BLaER1 (cell line): Measurements from ENCODE around the gene TPRA1.

ENCODE experiments used
- H3K27ac ChIP-seq: shearing (Covaris generic); formaldehyde crosslinking; 2 replicates; pipeline ENCODE4 v1.8.1; 2022
- H3K27me3 ChIP-seq: shearing (Covaris generic); formaldehyde crosslinking; 2 replicates; pipeline ENCODE4 v1.8.1; 2022
- H3K36me3 ChIP-seq: shearing (Covaris generic); formaldehyde crosslinking; 2 replicates; pipeline ENCODE4 v1.8.1; 2022
- H3K4me1 ChIP-seq: shearing (Covaris generic); formaldehyde crosslinking; 2 replicates; pipeline ENCODE4 v1.8.1; 2022
- H3K4me2 ChIP-seq: shearing (Covaris generic); formaldehyde crosslinking; 2 replicates; pipeline ENCODE4 v1.8.1; 2022
- H3K4me3 ChIP-seq: shearing (Covaris generic); formaldehyde crosslinking; 2 replicates; pipeline ENCODE4 v1.8.1; 2022
- H3K9ac ChIP-seq: shearing (Covaris generic); formaldehyde crosslinking; 2 replicates; pipeline ENCODE4 v1.8.1; 2022
- H3K9me3 ChIP-seq: shearing (Covaris generic); formaldehyde crosslinking; 2 replicates; pipeline ENCODE4 v1.8.1; 2022
- H4K20me1 ChIP-seq: shearing (Covaris generic); formaldehyde crosslinking; 2 replicates; pipeline ENCODE4 v1.8.1; 2022
- Cebpa-rat ChIP-seq: shearing (Covaris generic); IDR thresholded peaks from 2 replicates; pipeline ENCODE4 v1.8.1; 2022

The TPRA1 gene

GRCh38 chr3:127584734-127585133, 5.8 kb downstream of the TPRA1 start:
- no peak overlapping the region for H3K27ac ChIP-seq
- no peak overlapping the region for H3K4me3 ChIP-seq
- H3K9ac ChIP-seq: no peak overlapping the region
- no peaks in the 10 kb centered on the region for H3K27me3 ChIP-seq
- peaks cover 55% of the 10 kb centered on the region for H3K36me3 ChIP-seq
- H3K4me2 ChIP-seq: no peak overlapping the region
- TF ChIP-seq Cebpa-rat: no peak
- no peaks in the 10 kb centered on the region for H3K9me3 ChIP-seq
- H4K20me1 ChIP-seq: peaks cover 99% of the 10 kb centered on the region
- H3K4me1 ChIP-seq: peaks cover 52% of the 10 kb centered on the region

GRCh38 chr3:127580327-127581060, 10.0 kb downstream of the TPRA1 start:
- 0 out of 2 replicates have a peak overlapping the region, but pooled peaks have one; percentile 4 for H3K27ac ChIP-seq

GRCh38 chr3:127578802-127579201, 11.7 kb downstream of the TPRA1 start:
- H3K36me3 ChIP-seq: peaks cover 69% of the 10 kb centered on the region
- H3K9ac ChIP-seq: no peak overlapping the region
- H3K4me1 ChIP-seq: peaks cover 38% of the 10 kb centered on the region
- no peak overlapping the region for H3K27ac ChIP-seq
- H3K4me3 ChIP-seq: no peak overlapping the region
- H3K9me3 ChIP-seq: no peaks in the 10 kb centered on the region
- H4K20me1 ChIP-seq: peaks cover 99% of the 10 kb centered on the region
- TF ChIP-seq Cebpa-rat: no peak
- H3K4me2 ChIP-seq: no peak overlapping the region
- no peaks in the 10 kb centered on the region for H3K27me3 ChIP-seq

More at GRCh38 chr3:127580327-127581060, 10.0 kb downstream of the TPRA1 start:
- peaks cover 99% of the 10 kb centered on the region for H4K20me1 ChIP-seq
- H3K4me2 ChIP-seq: peak overlapping the region; percentile 17
- no peak overlapping the region for H3K4me3 ChIP-seq
- H3K9ac ChIP-seq: no peak overlapping the region
- TF ChIP-seq Cebpa-rat: no peak
- H3K9me3 ChIP-seq: no peaks in the 10 kb centered on the region
- H3K36me3 ChIP-seq: peaks cover 71% of the 10 kb centered on the region
- peaks cover 33% of the 10 kb centered on the region for H3K4me1 ChIP-seq
- no peaks in the 10 kb centered on the region for H3K27me3 ChIP-seq

GRCh38 chr3:127578168-127578567, 12.4 kb downstream of the TPRA1 start:
- no peak overlapping the region for H3K4me2 ChIP-seq
- no peak overlapping the region for H3K4me3 ChIP-seq
- no peak for TF ChIP-seq Cebpa-rat
- H3K4me1 ChIP-seq: peaks cover 38% of the 10 kb centered on the region
- H3K36me3 ChIP-seq: peaks cover 75% of the 10 kb centered on the region
- no peak overlapping the region for H3K27ac ChIP-seq
- no peaks in the 10 kb centered on the region for H3K27me3 ChIP-seq
- H3K9me3 ChIP-seq: no peaks in the 10 kb centered on the region
- peaks cover 99% of the 10 kb centered on the region for H4K20me1 ChIP-seq
- no peak overlapping the region for H3K9ac ChIP-seq

- Histone ChIP-seq H3K9me3 (no peaks in the 10 kb centered on the region), H3K4me1 (peaks cover 38% of the 10 kb centered on the region), H3K9ac (no peak overlapping the region), H3K4me3 (no peak overlapping the region), H3K27me3 (no peaks in the 10 kb centered on the region), H3K27ac (no peak overlapping the region), H4K20me1 (peaks cover 96% of the 10 kb centered on the region), H3K36me3 (peaks cover 82% of the 10 kb centered on the region), H3K4me2 (no peak overlapping the region)
- TF ChIP-seq Cebpa-rat: no peak
These were observed 13.1 kb downstream of the TPRA1 start for GRCh38 chr3:127577448-127577847.

GRCh38 chr3:127574880-127575878, 15.4 kb downstream of the TPRA1 start:
- H3K4me1 ChIP-seq: peaks cover 22% of the 10 kb centered on the region
- H4K20me1 ChIP-seq: peaks cover 78% of the 10 kb centered on the region
- 0 out of 2 replicates have a peak overlapping the region, but pooled peaks have one; percentile 19 for H3K9ac ChIP-seq
- peaks cover 93% of the 10 kb centered on the region for H3K36me3 ChIP-seq
- H3K4me3 ChIP-seq: no peak overlapping the region
- H3K27ac ChIP-seq: peak overlapping the region; percentile 41
- no peaks in the 10 kb centered on the region for H3K9me3 ChIP-seq
- no peaks in the 10 kb centered on the region for H3K27me3 ChIP-seq
- TF ChIP-seq Cebpa-rat: no peak
- peak overlapping the region; percentile 66 for H3K4me2 ChIP-seq

GRCh38 chr3:127573912-127574311, 16.6 kb downstream of the TPRA1 start:
- no peaks in the 10 kb centered on the region for H3K27me3 ChIP-seq
- H4K20me1 ChIP-seq: peaks cover 65% of the 10 kb centered on the region
- H3K4me1 ChIP-seq: peaks cover 31% of the 10 kb centered on the region
- no peak overlapping the region for H3K9ac ChIP-seq
- peaks cover 93% of the 10 kb centered on the region for H3K36me3 ChIP-seq
- no peak for TF ChIP-seq Cebpa-rat
- no peak overlapping the region for H3K27ac ChIP-seq
- no peak overlapping the region for H3K4me2 ChIP-seq
- no peaks in the 10 kb centered on the region for H3K9me3 ChIP-seq
- no peak overlapping the region for H3K4me3 ChIP-seq

GRCh38 chr3:127573401-127573800, 17.1 kb downstream of the TPRA1 start:
- H3K4me2 ChIP-seq: no peak overlapping the region
- peaks cover 36% of the 10 kb centered on the region for H3K4me1 ChIP-seq
- H3K27ac ChIP-seq: no peak overlapping the region

GRCh38 chr3:127572735-127573134, 17.8 kb downstream of the TPRA1 start:
- H3K27ac ChIP-seq: no peak overlapping the region
- H3K27me3 ChIP-seq: no peaks in the 10 kb centered on the region
- no peak for TF ChIP-seq Cebpa-rat

More at GRCh38 chr3:127573401-127573800, 17.1 kb downstream of the TPRA1 start:
- H3K9me3 ChIP-seq: no peaks in the 10 kb centered on the region
- H3K4me3 ChIP-seq: no peak overlapping the region
- H4K20me1 ChIP-seq: peaks cover 60% of the 10 kb centered on the region
- no peaks in the 10 kb centered on the region for H3K27me3 ChIP-seq
- no peak for TF ChIP-seq Cebpa-rat
- peaks cover 93% of the 10 kb centered on the region for H3K36me3 ChIP-seq
- no peak overlapping the region for H3K9ac ChIP-seq

More at GRCh38 chr3:127572735-127573134, 17.8 kb downstream of the TPRA1 start:
- Histone ChIP-seq H3K4me1 (peaks cover 37% of the 10 kb centered on the region), H3K9me3 (no peaks in the 10 kb centered on the region), H3K36me3 (peaks cover 90% of the 10 kb centered on the region), H3K9ac (no peak overlapping the region), H4K20me1 (peaks cover 53% of the 10 kb centered on the region), H3K4me3 (no peak overlapping the region), H3K4me2 (no peak overlapping the region)
